ENCODE measurements around the gene USP7.

The USP7 gene

DNA sequence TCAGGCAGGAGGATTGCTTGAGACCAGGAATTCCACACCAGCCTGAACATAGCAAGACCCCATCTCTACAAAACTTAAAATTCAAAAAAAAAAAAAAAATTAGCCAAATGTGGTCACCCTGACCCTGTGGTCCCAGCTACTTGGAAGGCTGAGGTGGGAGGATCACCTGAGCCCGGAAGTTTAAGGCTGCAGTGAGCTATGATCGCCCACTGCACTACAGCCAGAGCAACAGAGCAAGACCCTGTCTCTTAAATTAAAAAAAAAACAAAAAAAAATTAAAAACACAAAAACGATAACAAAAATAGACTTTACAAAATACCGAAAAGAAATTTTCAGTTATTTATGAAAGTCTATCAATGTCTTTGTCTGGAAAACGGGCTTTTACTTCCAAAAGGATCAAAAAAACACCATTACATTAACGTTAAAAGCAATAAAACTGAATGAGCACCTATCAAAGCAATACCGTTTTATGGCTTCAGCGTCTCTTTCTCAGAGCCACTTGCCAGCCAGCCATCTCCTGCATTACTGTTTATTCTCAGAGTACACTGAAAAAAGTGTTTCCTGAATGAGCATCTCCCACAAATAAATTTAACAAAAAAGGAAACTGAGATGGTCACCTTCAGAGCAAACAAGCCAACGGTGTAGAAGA lies 6.1 kb downstream of the USP7 start:
- Histone ChIP-seq H3K27me3 (ENCODE audit: insufficient read depth, poor library complexity, severe bottlenecking) (no peaks in the 10 kb centered on the region), H3K4me3 (replicated peaks; ENCODE audit: insufficient read depth, low read length) (no peak overlapping the region), H3K27ac (replicated peaks) (peak overlapping the region; percentile 42)
- DNase-seq (ENCODE audit: low read depth in 1 of 2, low spot score in 1 of 2), result no peak
- TF ChIP-seq, protein P1, sequence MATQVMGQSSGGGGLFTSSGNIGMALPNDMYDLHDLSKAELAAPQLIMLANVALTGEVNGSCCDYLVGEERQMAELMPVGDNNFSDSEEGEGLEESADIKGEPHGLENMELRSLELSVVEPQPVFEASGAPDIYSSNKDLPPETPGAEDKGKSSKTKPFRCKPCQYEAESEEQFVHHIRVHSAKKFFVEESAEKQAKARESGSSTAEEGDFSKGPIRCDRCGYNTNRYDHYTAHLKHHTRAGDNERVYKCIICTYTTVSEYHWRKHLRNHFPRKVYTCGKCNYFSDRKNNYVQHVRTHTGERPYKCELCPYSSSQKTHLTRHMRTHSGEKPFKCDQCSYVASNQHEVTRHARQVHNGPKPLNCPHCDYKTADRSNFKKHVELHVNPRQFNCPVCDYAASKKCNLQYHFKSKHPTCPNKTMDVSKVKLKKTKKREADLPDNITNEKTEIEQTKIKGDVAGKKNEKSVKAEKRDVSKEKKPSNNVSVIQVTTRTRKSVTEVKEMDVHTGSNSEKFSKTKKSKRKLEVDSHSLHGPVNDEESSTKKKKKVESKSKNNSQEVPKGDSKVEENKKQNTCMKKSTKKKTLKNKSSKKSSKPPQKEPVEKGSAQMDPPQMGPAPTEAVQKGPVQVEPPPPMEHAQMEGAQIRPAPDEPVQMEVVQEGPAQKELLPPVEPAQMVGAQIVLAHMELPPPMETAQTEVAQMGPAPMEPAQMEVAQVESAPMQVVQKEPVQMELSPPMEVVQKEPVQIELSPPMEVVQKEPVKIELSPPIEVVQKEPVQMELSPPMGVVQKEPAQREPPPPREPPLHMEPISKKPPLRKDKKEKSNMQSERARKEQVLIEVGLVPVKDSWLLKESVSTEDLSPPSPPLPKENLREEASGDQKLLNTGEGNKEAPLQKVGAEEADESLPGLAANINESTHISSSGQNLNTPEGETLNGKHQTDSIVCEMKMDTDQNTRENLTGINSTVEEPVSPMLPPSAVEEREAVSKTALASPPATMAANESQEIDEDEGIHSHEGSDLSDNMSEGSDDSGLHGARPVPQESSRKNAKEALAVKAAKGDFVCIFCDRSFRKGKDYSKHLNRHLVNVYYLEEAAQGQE (IDR thresholded peaks at IDR 0.05; ENCODE audit: insufficient replicate concordance, low read depth), result no peak
- TF ChIP-seq GABPA (IDR thresholded peaks at IDR 0.05; ENCODE audit: low read depth) (no peak), POLR2AphosphoS5 (IDR thresholded peaks at IDR 0.05; ENCODE audit: low read depth) (no peak), SPI1 (IDR thresholded peaks at IDR 0.05; ENCODE audit: borderline replicate concordance, low read depth) (no peak)
- TF ChIP-seq, protein P2, sequence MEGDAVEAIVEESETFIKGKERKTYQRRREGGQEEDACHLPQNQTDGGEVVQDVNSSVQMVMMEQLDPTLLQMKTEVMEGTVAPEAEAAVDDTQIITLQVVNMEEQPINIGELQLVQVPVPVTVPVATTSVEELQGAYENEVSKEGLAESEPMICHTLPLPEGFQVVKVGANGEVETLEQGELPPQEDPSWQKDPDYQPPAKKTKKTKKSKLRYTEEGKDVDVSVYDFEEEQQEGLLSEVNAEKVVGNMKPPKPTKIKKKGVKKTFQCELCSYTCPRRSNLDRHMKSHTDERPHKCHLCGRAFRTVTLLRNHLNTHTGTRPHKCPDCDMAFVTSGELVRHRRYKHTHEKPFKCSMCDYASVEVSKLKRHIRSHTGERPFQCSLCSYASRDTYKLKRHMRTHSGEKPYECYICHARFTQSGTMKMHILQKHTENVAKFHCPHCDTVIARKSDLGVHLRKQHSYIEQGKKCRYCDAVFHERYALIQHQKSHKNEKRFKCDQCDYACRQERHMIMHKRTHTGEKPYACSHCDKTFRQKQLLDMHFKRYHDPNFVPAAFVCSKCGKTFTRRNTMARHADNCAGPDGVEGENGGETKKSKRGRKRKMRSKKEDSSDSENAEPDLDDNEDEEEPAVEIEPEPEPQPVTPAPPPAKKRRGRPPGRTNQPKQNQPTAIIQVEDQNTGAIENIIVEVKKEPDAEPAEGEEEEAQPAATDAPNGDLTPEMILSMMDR (IDR thresholded peaks at IDR 0.05; ENCODE audit: insufficient read depth, low read length), result no peak

DNA sequence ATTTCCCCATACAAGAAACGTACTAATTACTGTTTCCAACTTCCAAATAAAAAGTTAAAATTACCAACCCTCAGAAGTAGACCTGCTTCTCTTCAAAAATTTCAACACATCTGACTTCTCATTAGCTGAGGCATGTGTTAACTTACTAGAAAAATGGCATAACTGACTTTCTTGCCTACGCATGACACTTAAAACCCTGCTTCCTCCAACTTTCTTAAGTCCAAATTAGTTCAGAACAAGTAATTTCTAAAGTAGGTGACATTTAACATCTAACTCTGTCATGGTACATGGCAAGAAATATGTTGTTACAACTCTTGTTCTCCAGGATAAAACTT lies 6.7 kb downstream of the USP7 start:
- TF ChIP-seq, protein P2 (IDR thresholded peaks at IDR 0.05; ENCODE audit: insufficient read depth, low read length), result no peak
- TF ChIP-seq, protein P1 (IDR thresholded peaks at IDR 0.05; ENCODE audit: insufficient replicate concordance, low read depth), result no peak
- TF ChIP-seq SPI1 (IDR thresholded peaks at IDR 0.05; ENCODE audit: borderline replicate concordance, low read depth) (no peak), GABPA (IDR thresholded peaks at IDR 0.05; ENCODE audit: low read depth) (no peak), POLR2AphosphoS5 (IDR thresholded peaks at IDR 0.05; ENCODE audit: low read depth) (no peak)
- no peak overlapping the region for H3K4me3 ChIP-seq (replicated peaks; ENCODE audit: insufficient read depth, low read length)
- peak in 1 of 2 experiments; percentile 67 for DNase-seq (ENCODE audit: low read depth in 1 of 2, low spot score in 1 of 2)
- no peaks in the 10 kb centered on the region for H3K27me3 ChIP-seq (ENCODE audit: insufficient read depth, poor library complexity, severe bottlenecking)
- H3K27ac ChIP-seq (replicated peaks), result peak overlapping the region; percentile 42

DNA sequence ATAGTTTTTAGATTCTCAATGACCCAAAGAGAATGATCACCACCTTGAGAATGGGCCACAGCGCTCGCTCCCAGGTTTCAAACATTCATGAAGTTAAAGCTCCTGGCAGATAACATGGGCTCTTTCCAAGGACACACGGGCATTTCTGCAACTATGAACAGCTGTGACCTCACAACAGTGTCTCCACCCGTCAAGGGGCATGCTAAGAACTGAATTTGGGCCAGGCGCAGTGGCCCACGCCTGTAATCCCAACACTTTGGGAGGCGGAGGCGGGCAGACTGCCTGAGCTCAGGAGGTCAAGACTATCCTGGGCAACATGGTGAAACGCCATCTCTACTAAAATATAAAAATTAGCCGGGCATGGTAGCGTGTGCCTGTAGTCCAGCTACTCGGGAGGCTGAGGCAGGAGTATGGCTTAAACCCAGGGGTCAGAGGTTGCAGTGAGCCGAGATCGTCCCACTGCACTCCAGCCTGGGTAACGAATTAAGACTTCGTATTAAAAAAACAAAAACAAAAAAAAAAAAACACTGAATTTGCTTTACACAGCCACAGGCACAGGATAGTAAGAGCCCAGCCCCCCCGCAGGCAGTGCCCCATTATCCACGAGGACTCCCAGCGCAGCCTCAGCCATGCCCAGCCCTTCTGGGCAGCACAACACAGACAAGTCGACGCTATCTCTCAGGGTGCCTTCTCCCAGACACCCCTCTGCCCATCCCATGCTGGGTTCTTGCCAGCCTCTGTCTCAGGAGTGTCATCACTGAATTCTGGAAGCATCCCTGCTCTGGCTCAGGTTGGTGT lies 7.2 kb downstream of the USP7 start:
- TF ChIP-seq SPI1 (IDR thresholded peaks at IDR 0.05; ENCODE audit: borderline replicate concordance, low read depth), result no peak
- no peak for TF ChIP-seq POLR2AphosphoS5 (IDR thresholded peaks at IDR 0.05; ENCODE audit: low read depth)
- TF ChIP-seq, protein P2 (IDR thresholded peaks at IDR 0.05; ENCODE audit: insufficient read depth, low read length), result no peak
- TF ChIP-seq, protein P1 (IDR thresholded peaks at IDR 0.05; ENCODE audit: insufficient replicate concordance, low read depth), result no peak
- no peak for TF ChIP-seq GABPA (IDR thresholded peaks at IDR 0.05; ENCODE audit: low read depth)
- H3K27me3 ChIP-seq (ENCODE audit: insufficient read depth, poor library complexity, severe bottlenecking), result no peaks in the 10 kb centered on the region
- DNase-seq (ENCODE audit: low read depth in 1 of 2, low spot score in 1 of 2), result no peak
- H3K27ac ChIP-seq (replicated peaks), result peak overlapping the region; percentile 42
- no peak overlapping the region for H3K4me3 ChIP-seq (replicated peaks; ENCODE audit: insufficient read depth, low read length)

All from HL-60 (cell line).